H9 (cell line): ENCODE data around the gene PRODH. TPM values are rescaled to one million over a fixed set of nuclear protein-coding genes. Genes with fewer than 3 reads are reported as not detected.
"Not testable (repeated sequence)": the region's sequence is repeated elsewhere in the genome, so short reads cannot be mapped to it uniquely, and the experiment has no call there.

Source experiments
- DNase-seq: peaks from one replicate; pipeline ENCODE4 v3.0.0-alpha.2; 2017
- H2AFZ ChIP-seq: one replicate; pipeline ENCODE4 v1.6.1; 2013; ENCODE audit warnings: mild to moderate bottlenecking, low read length, control low read depth, moderate library complexity
- H2AK5ac ChIP-seq: 2 replicates; pipeline ENCODE4 v1.6.1; 2013; ENCODE audit warnings: low read length, control low read depth, mixed read lengths; ENCODE audit not compliant: insufficient read length
- H2BK120ac ChIP-seq: one replicate; pipeline ENCODE4 v1.6.1; 2013; ENCODE audit warnings: low read depth, mild to moderate bottlenecking, low read length, control low read depth, inconsistent platforms; ENCODE audit not compliant: poor library complexity, severe bottlenecking
- H2BK12ac ChIP-seq: 2 replicates; pipeline ENCODE4 v1.6.1; 2013; ENCODE audit warnings: low read length, control low read depth, mixed read lengths, low read depth; ENCODE audit not compliant: insufficient read length
- H2BK15ac ChIP-seq: 2 replicates; pipeline ENCODE4 v1.6.1; 2013; ENCODE audit warnings: low read depth, low read length, control low read depth
- H2BK20ac ChIP-seq: one replicate; pipeline ENCODE4 v1.6.1; 2013; ENCODE audit warnings: low read depth, mild to moderate bottlenecking, low read length, control low read depth, inconsistent platforms; ENCODE audit not compliant: poor library complexity, severe bottlenecking
- H2BK5ac ChIP-seq: 2 replicates; pipeline ENCODE4 v1.6.1; 2013; ENCODE audit warnings: low read length, control low read depth, mixed read lengths; ENCODE audit not compliant: insufficient read length
- H3K14ac ChIP-seq: 2 replicates; pipeline ENCODE4 v1.6.1; 2013; ENCODE audit warnings: low read length, control low read depth; ENCODE audit not compliant: insufficient read depth
- H3K18ac ChIP-seq: 2 replicates; pipeline ENCODE4 v1.6.1; 2013; ENCODE audit warnings: low read depth, mild to moderate bottlenecking, mixed read lengths, low read length, control low read depth; ENCODE audit not compliant: insufficient read length
- H3K23ac ChIP-seq: 2 replicates; pipeline ENCODE4 v1.6.1; 2013; ENCODE audit warnings: low read length, control low read depth, mixed read lengths, low read depth; ENCODE audit not compliant: insufficient read length
- H3K23me2 ChIP-seq: 2 replicates; pipeline ENCODE4 v1.6.1; 2013; ENCODE audit warnings: low read depth, mild to moderate bottlenecking, mixed read lengths, low read length, control low read depth; ENCODE audit not compliant: insufficient read length, poor library complexity, severe bottlenecking
- H3K27ac ChIP-seq: 2 replicates; pipeline ENCODE4 v1.5.1; 2013; ENCODE audit warnings: low read length, control low read depth, mixed read lengths, low read depth; ENCODE audit not compliant: insufficient read length
- H3K27me3 ChIP-seq: 2 replicates; pipeline ENCODE4 v1.6.1; 2013; ENCODE audit warnings: low read length, control low read depth, inconsistent platforms; ENCODE audit not compliant: insufficient read depth
- H3K4ac ChIP-seq: 2 replicates; pipeline ENCODE4 v1.6.1; 2013; ENCODE audit warnings: low read depth, mild to moderate bottlenecking, control low read depth, inconsistent platforms, low read length, moderate library complexity
- H3K4me1 ChIP-seq: 2 replicates; pipeline ENCODE4 v1.6.1; 2013; ENCODE audit warnings: low read length, control low read depth, inconsistent platforms; ENCODE audit not compliant: insufficient read depth
- H3K4me2 ChIP-seq: 2 replicates; pipeline ENCODE4 v1.6.1; 2013; ENCODE audit warnings: low read length, control low read depth, mixed read lengths; ENCODE audit not compliant: insufficient read length, insufficient read depth
- H3K56ac ChIP-seq: 2 replicates; pipeline ENCODE4 v1.6.1; 2013; ENCODE audit warnings: low read depth, mild to moderate bottlenecking, mixed read lengths, low read length, control low read depth; ENCODE audit not compliant: insufficient read length
- H3K79me1 ChIP-seq: 2 replicates; pipeline ENCODE4 v1.6.1; 2013; ENCODE audit warnings: low read depth, mild to moderate bottlenecking, moderate library complexity, low read length, control low read depth, inconsistent platforms; ENCODE audit not compliant: insufficient read depth, poor library complexity, severe bottlenecking
- H3K79me2 ChIP-seq: 2 replicates; pipeline ENCODE4 v1.6.1; 2013; ENCODE audit warnings: low read length, control low read depth, inconsistent platforms; ENCODE audit not compliant: insufficient read depth
- H3K9ac ChIP-seq: 2 replicates; pipeline ENCODE4 v1.6.1; 2013; ENCODE audit warnings: low read length, control low read depth, mixed read lengths; ENCODE audit not compliant: insufficient read length; ENCODE audit errors: extremely low read depth
- H3K9me3 ChIP-seq: one replicate; pipeline ENCODE4 v1.6.1; 2013; ENCODE audit warnings: low read depth, low read length, inconsistent platforms; ENCODE audit not compliant: control insufficient read depth
- H3T11ph ChIP-seq: one replicate; pipeline ENCODE4 v1.6.1; 2013; ENCODE audit warnings: mild to moderate bottlenecking, low read length, control low read depth, inconsistent platforms
- H4K20me1 ChIP-seq: one replicate; pipeline ENCODE4 v1.6.1; 2013; ENCODE audit not compliant: control insufficient read depth, insufficient read length, insufficient read depth
- H4K5ac ChIP-seq: 2 replicates; pipeline ENCODE4 v1.6.1; 2013; ENCODE audit warnings: low read depth, mild to moderate bottlenecking, mixed read lengths, low read length, control low read depth; ENCODE audit not compliant: insufficient read length
- H4K8ac ChIP-seq: replicated peaks from 2 replicates; pipeline ENCODE4 v1.6.1; 2013; ENCODE audit warnings: low read length, control low read depth, mixed read lengths, low read depth; ENCODE audit not compliant: insufficient read length
- H4K91ac ChIP-seq: 2 replicates; pipeline ENCODE4 v1.6.1; 2013; ENCODE audit warnings: low read depth, mild to moderate bottlenecking, moderate library complexity, mixed read lengths, low read length, control low read depth; ENCODE audit not compliant: insufficient read length
- H3K27ac Mint-ChIP-seq, 3 experiments: 2 replicates in 2 of 3; 3 replicates in 1 of 3; pipeline ENCODE4 v1.8.0; 2020 to 2021; ENCODE audit warnings: mixed read lengths in 3 of 3, mild to moderate bottlenecking in 1 of 3, moderate library complexity in 1 of 3
- H3K27me3 Mint-ChIP-seq: 2 replicates; pipeline ENCODE4 v1.8.0; 2021; ENCODE audit warnings: low read depth, mild to moderate bottlenecking, moderate library complexity, mixed read lengths
- H3K36me3 Mint-ChIP-seq, 3 experiments: 2 replicates in 2 of 3; 3 replicates in 1 of 3; pipeline ENCODE4 v1.8.0; 2020 to 2021; ENCODE audit warnings: low read depth in 3 of 3, mixed read lengths in 3 of 3; ENCODE audit not compliant: insufficient read depth in 1 of 3
- H3K4me1 Mint-ChIP-seq, 2 experiments: 2 replicates each; pipeline ENCODE4 v1.8.0; 2020; ENCODE audit warnings: mixed read lengths in 2 of 2
- H3K4me3 Mint-ChIP-seq, 2 experiments: 2 replicates in 1 of 2; 3 replicates in 1 of 2; pipeline ENCODE4 v1.8.0; 2020 to 2021; ENCODE audit warnings: mild to moderate bottlenecking in 2 of 2, mixed read lengths in 2 of 2, moderate library complexity in 1 of 2
- H3K9me3 Mint-ChIP-seq, 2 experiments: 2 replicates in 1 of 2; 3 replicates in 1 of 2; pipeline ENCODE4 v1.8.0; 2020; ENCODE audit warnings: mild to moderate bottlenecking in 2 of 2, mixed read lengths in 2 of 2, moderate library complexity in 1 of 2
- WGBS: extraction: QIAGEN DNeasy Blood & Tissue Kit; methylation state at CpG from one replicate; pipeline ENCODE4 v1.1.7; 2013; ENCODE audit warnings: missing lambda C conversion rate, low lambda C conversion rate, mixed read lengths; ENCODE audit not compliant: insufficient read length; ENCODE audit errors: extremely low coverage; 5-methylcytosine and 5-hydroxymethylcytosine counted together
- total RNA-seq: library from RNA; stranded (reverse); gene quantifications from 2 replicates; pipeline ENCODE4 v1.2.1, GENCODE V29; 2021

Gene PRODH
- total RNA-seq, 1 experiment from 2014 or later = 51.2 TPM

- H3K27me3 Mint-ChIP-seq, H3K14ac ChIP-seq, H4K20me1 ChIP-seq, H3K36me3 Mint-ChIP-seq, H3K18ac ChIP-seq, H3K9me3 Mint-ChIP-seq, H3K23me2 ChIP-seq, H3K79me1 ChIP-seq, H2AK5ac ChIP-seq, H4K8ac ChIP-seq, H3K9ac ChIP-seq, H3K9me3 ChIP-seq, H4K5ac ChIP-seq, H3K27ac ChIP-seq, H4K91ac ChIP-seq, DNase-seq, H2BK120ac ChIP-seq, H2BK20ac ChIP-seq, H3K23ac ChIP-seq, H3T11ph ChIP-seq, H3K79me2 ChIP-seq, H3K4ac ChIP-seq, H3K4me3 Mint-ChIP-seq, H3K56ac ChIP-seq, H2BK12ac ChIP-seq, H3K27ac Mint-ChIP-seq, H2BK15ac ChIP-seq, H3K27me3 ChIP-seq, H2AFZ ChIP-seq, H2BK5ac ChIP-seq, H3K4me1 ChIP-seq, H3K4me2 ChIP-seq: not testable (repeated sequence)
- no CpG with 5 or more reads among the region's 12 CpGs for WGBS
- peaks cover 7 to 16% of the 10 kb centered on the region in 2 experiments for H3K4me1 Mint-ChIP-seq
Observed at GRCh38 chr22:18959741-18960140, 23.6 kb upstream of the PRODH start.

- H4K5ac ChIP-seq, H3T11ph ChIP-seq, H3K4me3 Mint-ChIP-seq, H3K9ac ChIP-seq, H3K18ac ChIP-seq, H3K36me3 Mint-ChIP-seq, H2BK120ac ChIP-seq, H3K9me3 ChIP-seq, H3K56ac ChIP-seq, H2BK12ac ChIP-seq, H2BK20ac ChIP-seq, DNase-seq, H3K79me1 ChIP-seq, H3K27ac ChIP-seq, H3K27ac Mint-ChIP-seq, H3K4ac ChIP-seq, H4K91ac ChIP-seq, H4K20me1 ChIP-seq, H2AK5ac ChIP-seq, H3K23me2 ChIP-seq, H3K4me2 ChIP-seq, H3K4me1 ChIP-seq, H3K27me3 Mint-ChIP-seq, H3K79me2 ChIP-seq, H3K23ac ChIP-seq, H2BK5ac ChIP-seq, H4K8ac ChIP-seq, H3K9me3 Mint-ChIP-seq, H3K14ac ChIP-seq, H3K27me3 ChIP-seq, H2BK15ac ChIP-seq, H2AFZ ChIP-seq: not testable (repeated sequence)
- H3K4me1 Mint-ChIP-seq = peaks cover 7 to 16% of the 10 kb centered on the region in 2 experiments
- WGBS = no CpG with 5 or more reads among the region's 6 CpGs
Observed at GRCh38 chr22:18959266-18959665, 23.2 kb upstream of the PRODH start.
